Stimulated activated CD4-positive, alpha-beta T cell treated with anti-CD3 and anti-CD28 coated beads, Interleukin-4, amount 100 ng/mL, for 48 hours (primary cell): ENCODE results near the gene METAP2.
A peak's percentile ranks its signal among the peaks of the same experiment; 100 is the strongest.

Experiments
- DNase-seq, 2 donors: peaks; one replicate each; pipeline ENCODE4 v3.0.0-alpha.2; 2020; ENCODE audit warnings: low read depth in 2 of 2

Gene METAP2

GRCh38 chr12:95513599-95513998 is 39.6 kb downstream of the METAP2 start:
- DNase-seq, result no peak

- DNase-seq, result no peak
Measured at GRCh38 chr12:95515197-95515596, 41.2 kb downstream of the METAP2 start.

GRCh38 chr12:95516757-95517156 is 42.8 kb downstream of the METAP2 start:
- DNase-seq, result no peak

- DNase-seq, result no peak
Measured at GRCh38 chr12:95517246-95517645, 43.3 kb downstream of the METAP2 start.

- no peak for DNase-seq
Measured at GRCh38 chr12:95518944-95519343, 45.0 kb downstream of the METAP2 start.

GRCh38 chr12:95520816-95521215 is 46.9 kb downstream of the METAP2 start:
- no peak for DNase-seq

GRCh38 chr12:95522692-95523091 is 48.7 kb downstream of the METAP2 start:
- no peak for DNase-seq

- DNase-seq, result no peak
Measured at GRCh38 chr12:95528431-95528830, 54.5 kb downstream of the METAP2 start.

- no peak for DNase-seq
Measured at GRCh38 chr12:95529693-95530225, 55.8 kb downstream of the METAP2 start.

- DNase-seq, result peak in 1 of 2 donors; percentile 26
Measured at GRCh38 chr12:95532851-95533250, 58.9 kb downstream of the METAP2 start.

- DNase-seq, result no peak
Measured at GRCh38 chr12:95533985-95534384, 60.0 kb downstream of the METAP2 start.

GRCh38 chr12:95538006-95538405 is 64.1 kb downstream of the METAP2 start:
- DNase-seq, result no peak

GRCh38 chr12:95538656-95539055 is 64.7 kb downstream of the METAP2 start:
- DNase-seq, result no peak

GRCh38 chr12:95541436-95541835 is 67.5 kb downstream of the METAP2 start:
- no peak for DNase-seq

GRCh38 chr12:95543305-95543704 is 69.4 kb downstream of the METAP2 start:
- no peak for DNase-seq

- no peak for DNase-seq
Measured at GRCh38 chr12:95544756-95545155, 70.8 kb downstream of the METAP2 start.

GRCh38 chr12:95545303-95545702 is 71.4 kb downstream of the METAP2 start:
- no peak for DNase-seq

- no peak for DNase-seq
Measured at GRCh38 chr12:95545731-95546490, 72.0 kb downstream of the METAP2 start.

GRCh38 chr12:95546491-95546813 is 72.5 kb downstream of the METAP2 start:
- DNase-seq, result no peak

GRCh38 chr12:95547522-95548055 is 73.6 kb downstream of the METAP2 start:
- no peak for DNase-seq

- DNase-seq, result peak; percentile 23 to 24
Measured at GRCh38 chr12:95548056-95548538, 74.1 kb downstream of the METAP2 start.

GRCh38 chr12:95548539-95549391 is 74.8 kb downstream of the METAP2 start:
- DNase-seq, result peak; percentile 50 to 58
